Heart right ventricle (tissue), 16 donors: ENCODE results near the gene KIF6. TPM values are rescaled to one million over a fixed set of nuclear protein-coding genes. Genes with fewer than 3 reads are reported as not detected.

Experiments used
- ATAC-seq, 8 donors: fragments of 200-7000 bp; cut with Tn5 transposase; one replicate each; pipeline ENCODE4 v1.9.1; 2020; ENCODE audit warnings: mild to moderate bottlenecking in 8 of 8, moderate library complexity in 8 of 8, moderate number of reproducible peaks in 1 of 8
- DNase-seq, 2 donors: peaks; one replicate each; pipeline ENCODE4 v3.0.0-alpha.2; 2020
- H3K27ac ChIP-seq, 10 donors: fragments of 200-600 bp; sonication (generic) in 2 of 10; one replicate each; pipeline versions ENCODE4 v1.5.0 to v1.8.0; 2020 to 2022; ENCODE audit warnings: mild to moderate bottlenecking in 3 of 10
- H3K27me3 ChIP-seq, 7 donors: fragments of 200-600 bp; one replicate each; pipeline ENCODE4 v1.8.0; 2021 to 2022; ENCODE audit warnings: mild to moderate bottlenecking in 2 of 7
- H3K36me3 ChIP-seq, 9 donors: fragments of 200-600 bp; sonication (generic) in 1 of 9; one replicate each; pipeline versions ENCODE4 v1.5.0 to v1.8.0; 2020 to 2022; ENCODE audit warnings: mild to moderate bottlenecking in 2 of 9
- H3K4me1 ChIP-seq, 9 donors: fragments of 200-600 bp; sonication (generic) in 1 of 9; one replicate each; pipeline versions ENCODE4 v1.5.0 to v1.8.0; 2020 to 2022; ENCODE audit warnings: mild to moderate bottlenecking in 4 of 9
- H3K4me3 ChIP-seq, 10 donors: fragments of 200-600 bp; sonication (generic) in 2 of 10; one replicate each; pipeline versions ENCODE4 v1.5.0 to v1.8.0; 2020 to 2022; ENCODE audit warnings: mild to moderate bottlenecking in 7 of 10, moderate library complexity in 2 of 10
- H3K9me3 ChIP-seq, 11 donors: fragments of 200-600 bp in 10 of 11; sonication (generic) in 2 of 11; one replicate each; pipeline versions ENCODE4 v1.5.0 to v1.8.0; 2013 to 2022; ENCODE audit warnings: mild to moderate bottlenecking in 2 of 11, control low read depth in 1 of 11, moderate library complexity in 1 of 11
- CTCF ChIP-seq, 9 donors: fragments of 200-600 bp; sonication (generic) in 2 of 9; IDR thresholded peaks; one replicate each; pipeline versions ENCODE4 v1.5.0 to v1.8.0; 2021 to 2022; ENCODE audit warnings: antibody characterized with exemption in 9 of 9, mild to moderate bottlenecking in 5 of 9, moderate library complexity in 1 of 9
- WGBS, 2 donors: extraction: QIAGEN DNeasy Blood & Tissue Kit; methylation state at CpG; one replicate each; pipeline ENCODE4 v1.1.7; 2013; ENCODE audit warnings: inconsistent platforms in 1 of 2; 5-methylcytosine and 5-hydroxymethylcytosine counted together
- intact Hi-C, 10 donors: fragments of 100-400 bp; cut with DNase I; formaldehyde crosslinking; loops; one replicate each; pipeline versions ENCODE4 v1.11.1 to v1.14.2; 2022
- polyA plus RNA-seq, 2 donors: library from polyadenylated mRNA; stranded (reverse); fragments of 200-250 nt; gene quantifications; one replicate each; pipeline ENCODE4 v1.2.3, GENCODE V29; 2013
- total RNA-seq, 10 donors: library from RNA; stranded (reverse); fragmentation: NEBNext Ultra II Directional in 3 of 10; extraction: Animal tissue kit (Norgen Biotek cat#: 25700) in 3 of 10; gene quantifications; one replicate each; pipeline versions ENCODE4 v1.2.1 to v1.2.4, GENCODE V29; 2021 to 2023
- donor health status: Arrhythmogenic right ventricular cardiomyopathy.
- donor health status: ischemic (EF 13 %, LVEDD 7.1; RV severe dilation, severe dysfunction).
- donor health status: healthy with polysubstance abuse.
- donor health status: DM: no; HTN: yes; CAD: no.
- donor health status: DM: no; HTN: no; CAD: no.
- donor health status: ischemic (EF 25% LVEDD 6.9; RV normal size, moderate dysfunction).
- donor health status: ischemic (EF 25% LVEDD 5.7; RV mildly dilated, moderate dysfunction).
- donor health status: healthy.
- donor health status: DM: yes; HTN: yes; CAD: no.
- donor health status: Ischemic cardiomyopathy.
- donor health status: ischemic (EF 35%, LVEDD 5.7; RV mildly dilated, moderate dysfunction).
- donor health status: nonischemic (EF 11% LVEDD 7.7; RV severe dilation, severe dysfunction).
- donor health status: DM: yes; HTN: yes; CAD: no.
- donor health status: PGD.
- donor health status: ischemic (EF 29% LVEDD 5.4; RV normal size, mild dysfunction).
- donor health status: nonischemic (EF 23%, LVEDD 6.1; RV moderate dilation, normal function).

The KIF6 gene
- total and polyA plus RNA-seq, 12 donors = 0.01 to 1.6 (median 0.45) TPM; not detected in 2

GRCh38 chr6:39428152-39428551 lies 297.1 kb downstream of the KIF6 start:
- ATAC-seq = no peak

GRCh38 chr6:39426073-39426456 lies 299.1 kb downstream of the KIF6 start:
- 57 to 60% methylated on average over 2 of the region's 2 CpGs for WGBS, 2 donors
- H3K27me3 ChIP-seq = no peaks in the 10 kb centered on the region
- H3K36me3 ChIP-seq = no peaks in the 10 kb centered on the region
- no peak for TF ChIP-seq CTCF (IDR thresholded peaks at IDR 0.05)
- ATAC-seq (peak in 3 of 8 donors; percentile 31 to 43 (median 38)), DNase-seq (no peak)
- intact Hi-C loops = loop anchor here in 2 of 10 donors (10.0 kb wide), 2 partner anchors 49 to 119 kb away; no protein-coding TSS in a partner anchor
- H3K9me3 ChIP-seq = no peaks in the 10 kb centered on the region
- H3K4me3 ChIP-seq = no peak overlapping the region
- no peak overlapping the region for H3K27ac ChIP-seq
- H3K4me1 ChIP-seq = peaks cover 0 to 31% (median 11%) of the 10 kb centered on the region in 9 donors

More at GRCh38 chr6:39428152-39428551, 297.1 kb downstream of the KIF6 start:
- Histone ChIP-seq H3K27ac (no peak overlapping the region), H3K27me3 (no peaks in the 10 kb centered on the region), H3K4me3 (no peak overlapping the region), H3K9me3 (no peaks in the 10 kb centered on the region), H3K36me3 (no peaks in the 10 kb centered on the region), H3K4me1 (peaks cover 0 to 19% (median 9%) of the 10 kb centered on the region in 9 donors)
- intact Hi-C loops = loop anchor here in 2 of 10 donors (10.0 kb wide), 2 partner anchors 47 to 117 kb away; no protein-coding TSS in a partner anchor
- TF ChIP-seq CTCF (IDR thresholded peaks at IDR 0.05) = no peak
- no peak for DNase-seq
- 86 to 88% methylated on average over 3 of the region's 3 CpGs for WGBS, 2 donors

GRCh38 chr6:39425346-39426072 lies 299.7 kb downstream of the KIF6 start:
- TF ChIP-seq CTCF (IDR thresholded peaks at IDR 0.05) = no peak
- 69 to 79% methylated on average over 6 of the region's 6 CpGs for WGBS, 2 donors

GRCh38 chr6:39424831-39425230 lies 300.4 kb downstream of the KIF6 start:
- 94% methylated on average over 3 of the region's 3 CpGs for WGBS, 2 donors
- ATAC-seq (no peak), DNase-seq (no peak)
- Histone ChIP-seq H3K36me3 (no peaks in the 10 kb centered on the region), H3K27me3 (no peaks in the 10 kb centered on the region), H3K4me3 (no peak overlapping the region), H3K4me1 (peaks cover 0 to 26% (median 6%) of the 10 kb centered on the region in 9 donors), H3K9me3 (no peaks in the 10 kb centered on the region), H3K27ac (no peak overlapping the region)
- no peak for TF ChIP-seq CTCF (IDR thresholded peaks at IDR 0.05)
- intact Hi-C loops = loop anchor here in 2 of 10 donors (10.0 kb wide), 2 partner anchors 50 to 120 kb away; no protein-coding TSS in a partner anchor

More at GRCh38 chr6:39425346-39426072, 299.7 kb downstream of the KIF6 start:
- Histone ChIP-seq H3K4me1 (peaks cover 0 to 29% (median 6%) of the 10 kb centered on the region in 9 donors), H3K9me3 (no peaks in the 10 kb centered on the region), H3K36me3 (no peaks in the 10 kb centered on the region), H3K4me3 (no peak overlapping the region), H3K27me3 (no peaks in the 10 kb centered on the region), H3K27ac (no peak overlapping the region)
- intact Hi-C loops = loop anchor here in 2 of 10 donors (10.0 kb wide), 2 partner anchors 49 to 119 kb away; no protein-coding TSS in a partner anchor
- no peak for ATAC-seq
- DNase-seq = no peak
